Loucy (cell line): ENCODE data around the gene FKBP1A.

Experiments
- CTCF ChIP-seq: fragments of 200-600 bp; sonication (generic); conservative IDR thresholded peaks from 2 replicates; pipeline ENCODE4 v1.5.1; 2014; ENCODE audit warnings: mild to moderate bottlenecking, antibody characterized with exemption, low read length
- EZH2phosphoT487 ChIP-seq: fragments of 200-600 bp; IDR thresholded peaks from 2 replicates; pipeline ENCODE4 v1.6.1; 2018; ENCODE audit warnings: antibody characterized with exemption, mild to moderate bottlenecking, moderate library complexity, borderline replicate concordance

GRCh38 chr20:1405801-1406200 is 12.9 kb upstream of the FKBP1A start:
- TF ChIP-seq CTCF (no peak), EZH2phosphoT487 (no peak)
